Activated B cell treated with CpG ODN at 0.5 μM for 24 hours (primary cell): ENCODE results near the gene ZDHHC14. TPM values are rescaled to one million over a fixed set of nuclear protein-coding genes. Genes with fewer than 3 reads are reported as not detected.

ENCODE experiments used
- ATAC-seq: fragments of 200-7000 bp; cut with Tn5 transposase; one replicate; pipeline ENCODE4 v1.10.0; 2021; ENCODE audit warnings: low read depth, mild to moderate bottlenecking, moderate library complexity
- CTCF ChIA-PET: fragments of 350-600 bp; sonication (Branson Sonifier 250); formaldehyde crosslinking; loops from one replicate; lab custom pipeline; 2021; ENCODE audit warnings: antibody characterized with exemption; lab: Charles Lee
- POLR2A ChIA-PET: fragments of 350-600 bp; sonication (Branson Sonifier 250); formaldehyde crosslinking; loops from one replicate; lab custom pipeline; 2021; ENCODE audit warnings: antibody characterized with exemption; lab: Charles Lee
- DNase-seq: peaks from one replicate; pipeline ENCODE4 v3.0.0; 2022
- H3K27ac Mint-ChIP-seq: one replicate; pipeline ENCODE4 v1.8.0; 2020; ENCODE audit warnings: mixed read lengths
- H3K27me3 Mint-ChIP-seq: one replicate; pipeline ENCODE4 v1.8.0; 2021; ENCODE audit warnings: mixed read lengths
- H3K36me3 Mint-ChIP-seq: one replicate; pipeline ENCODE4 v1.8.0; 2021; ENCODE audit warnings: low read depth, mixed read lengths
- H3K4me1 Mint-ChIP-seq: one replicate; pipeline ENCODE4 v1.8.0; 2021; ENCODE audit warnings: mixed read lengths
- H3K4me3 Mint-ChIP-seq: one replicate; pipeline ENCODE4 v1.8.0; 2020; ENCODE audit warnings: mild to moderate bottlenecking, mixed read lengths
- H3K9me3 Mint-ChIP-seq: one replicate; pipeline ENCODE4 v1.8.0; 2020; ENCODE audit warnings: mixed read lengths
- CTCF ChIP-seq: fragments of 200-600 bp; IDR thresholded peaks from one replicate; pipeline ENCODE4 v1.8.0; 2022; ENCODE audit warnings: antibody characterized with exemption, mild to moderate bottlenecking
- intact Hi-C: fragments of 100-400 bp; cut with micrococcal nuclease; formaldehyde crosslinking; loops from one replicate; pipeline ENCODE4 v1.15.1; 2024
- total RNA-seq: library from RNA; stranded (reverse); gene quantifications from 2 replicates; pipeline ENCODE4 v1.2.3, GENCODE V29; 2022

ZDHHC14 gene
- total RNA-seq, 1 donor from 2014 or later: 25.3 TPM

- ChIA-PET CTCF (interaction anchor here (1.2 kb wide), 1 partner anchor 215 kb away, joined by 5 read pairs; no protein-coding TSS in a partner anchor), POLR2A (interaction anchor here (3.2 kb wide), 1 partner anchor 9 kb away, joined by 14 read pairs; no protein-coding TSS in a partner anchor)
- DNase-seq: no peak
- Mint-ChIP-seq H3K27me3 (no peaks in the 10 kb centered on the region), H3K27ac (no peak overlapping the region), H3K9me3 (no peaks in the 10 kb centered on the region), H3K36me3 (no peaks in the 10 kb centered on the region), H3K4me1 (peaks cover 48% of the 10 kb centered on the region), H3K4me3 (no peak overlapping the region)
- intact Hi-C loops: no loop called here
- no peak for TF ChIP-seq CTCF
- no peak for ATAC-seq
Observed at GRCh38 chr6:157530126-157530525, 149.1 kb downstream of the ZDHHC14 start.

- CTCF ChIA-PET: no interaction called here
- Mint-ChIP-seq H3K4me3 (no peak overlapping the region), H3K9me3 (no peaks in the 10 kb centered on the region), H3K27ac (no peak overlapping the region), H3K4me1 (peaks cover 53% of the 10 kb centered on the region), H3K27me3 (no peaks in the 10 kb centered on the region), H3K36me3 (no peaks in the 10 kb centered on the region)
- TF ChIP-seq CTCF: no peak
- no peak for ATAC-seq
- POLR2A ChIA-PET: no interaction called here
- DNase-seq: no peak
- intact Hi-C loops: no loop called here
Observed at GRCh38 chr6:157530724-157531168, 149.8 kb downstream of the ZDHHC14 start.

- TF ChIP-seq CTCF: no peak
- Mint-ChIP-seq H3K36me3 (no peaks in the 10 kb centered on the region), H3K4me3 (no peak overlapping the region), H3K9me3 (no peaks in the 10 kb centered on the region), H3K4me1 (peaks cover 55% of the 10 kb centered on the region), H3K27ac (no peak overlapping the region), H3K27me3 (no peaks in the 10 kb centered on the region)
- intact Hi-C loops: no loop called here
- DNase-seq (no peak), ATAC-seq (no peak)
- ChIA-PET CTCF (no interaction called here), POLR2A (no interaction called here)
Observed at GRCh38 chr6:157531169-157531985, 150.4 kb downstream of the ZDHHC14 start.

GRCh38 chr6:157531986-157532365 lies 151.0 kb downstream of the ZDHHC14 start:
- Mint-ChIP-seq H3K27me3 (no peaks in the 10 kb centered on the region), H3K27ac (no peak overlapping the region), H3K4me3 (no peak overlapping the region), H3K36me3 (no peaks in the 10 kb centered on the region), H3K9me3 (no peaks in the 10 kb centered on the region), H3K4me1 (peaks cover 54% of the 10 kb centered on the region)
- TF ChIP-seq CTCF: no peak
- ChIA-PET POLR2A (no interaction called here), CTCF (no interaction called here)
- ATAC-seq (no peak), DNase-seq (no peak)
- intact Hi-C loops: no loop called here

GRCh38 chr6:157533048-157533871 lies 152.3 kb downstream of the ZDHHC14 start:
- Mint-ChIP-seq H3K27ac (no peak overlapping the region), H3K9me3 (no peaks in the 10 kb centered on the region), H3K4me3 (no peak overlapping the region), H3K27me3 (no peaks in the 10 kb centered on the region), H3K4me1 (peaks cover 54% of the 10 kb centered on the region), H3K36me3 (no peaks in the 10 kb centered on the region)
- ATAC-seq (no peak), DNase-seq (no peak)
- no peak for TF ChIP-seq CTCF
- ChIA-PET CTCF (interaction anchor here (0.7 kb wide), 1 partner anchor 8 kb away, joined by 3 read pairs; no protein-coding TSS in a partner anchor), POLR2A (interaction anchor here (0.7 kb wide), 1 partner anchor 9 kb away, joined by 3 read pairs; no protein-coding TSS in a partner anchor)
- intact Hi-C loops: no loop called here
